IPS DF 6.9 (cell line): ENCODE measurements around the gene PDE7B.
"Not testable (repeated sequence)": the region's sequence is repeated elsewhere in the genome, so short reads cannot be mapped to it uniquely, and the experiment has no call there.

Source experiments
- DNase-seq: peaks from one replicate; pipeline ENCODE4 v3.0.0-alpha.2; 2013; ENCODE audit warnings: low read depth, low spot score
- H3K27ac ChIP-seq: one replicate; pipeline ENCODE4 v1.5.1; 2013; ENCODE audit warnings: low read length, control low read depth
- H3K27me3 ChIP-seq: 2 replicates; pipeline ENCODE4 v1.6.1; 2013; ENCODE audit warnings: mild to moderate bottlenecking, low read length; ENCODE audit not compliant: control insufficient read depth, insufficient read depth
- H3K36me3 ChIP-seq: 2 replicates; pipeline ENCODE4 v1.6.1; 2013; ENCODE audit warnings: low read length; ENCODE audit not compliant: control insufficient read depth, insufficient read depth
- H3K4me1 ChIP-seq: 2 replicates; pipeline ENCODE4 v1.6.1; 2013; ENCODE audit warnings: low read length; ENCODE audit not compliant: control insufficient read depth, insufficient read depth
- H3K4me3 ChIP-seq: 2 replicates; pipeline ENCODE4 v1.5.1; 2013; ENCODE audit warnings: mild to moderate bottlenecking, low read length
- H3K9me3 ChIP-seq: 2 replicates; pipeline ENCODE4 v1.6.1; 2013; ENCODE audit warnings: low read length, inconsistent platforms; ENCODE audit not compliant: control insufficient read depth, insufficient read depth
- WGBS: extraction: QIAGEN DNeasy Blood & Tissue Kit; methylation state at CpG from one replicate; pipeline ENCODE4 v1.1.7; 2013; ENCODE audit warnings: mixed read lengths, missing lambda C conversion rate; ENCODE audit not compliant: insufficient read length, insufficient coverage; 5-methylcytosine and 5-hydroxymethylcytosine counted together

The PDE7B gene

GRCh38 chr6:135842618-135843392 is 8.7 kb upstream of the PDE7B start:
- no peaks in the 10 kb centered on the region for H3K4me1 ChIP-seq
- no peak for DNase-seq
- H3K9me3 ChIP-seq: no peaks in the 10 kb centered on the region
- H3K27me3 ChIP-seq: no peaks in the 10 kb centered on the region
- no peaks in the 10 kb centered on the region for H3K36me3 ChIP-seq
- H3K27ac ChIP-seq: no peak overlapping the region
- WGBS: no CpG with 5 or more reads among the region's 6 CpGs
- H3K4me3 ChIP-seq: no peak overlapping the region

DNA sequence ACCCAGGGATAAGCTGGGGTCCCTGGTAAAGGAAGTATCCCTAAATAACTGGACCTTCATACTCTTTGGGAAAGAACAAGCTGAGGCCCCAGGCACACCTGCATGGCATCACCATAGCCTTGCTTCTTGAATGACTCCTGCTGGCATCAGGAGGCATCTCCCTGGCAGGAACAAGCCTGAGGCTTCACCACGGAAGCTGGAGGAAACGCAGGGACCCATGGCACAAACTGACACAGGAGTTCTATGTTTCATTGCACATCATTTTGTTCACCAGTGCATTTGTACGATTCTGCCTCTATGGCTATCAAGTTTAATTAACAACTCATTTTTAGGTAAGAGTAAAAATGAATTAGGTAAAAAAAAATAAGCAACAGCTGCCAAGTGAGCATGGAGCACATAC is 619 bp upstream of the PDE7B start:
- DNase-seq: no peak
- no peaks in the 10 kb centered on the region for H3K27me3 ChIP-seq
- H3K4me3 ChIP-seq: no peak overlapping the region
- no peaks in the 10 kb centered on the region for H3K4me1 ChIP-seq
- no peak overlapping the region for H3K27ac ChIP-seq
- WGBS: no CpG with 5 or more reads among the region's 3 CpGs
- H3K9me3 ChIP-seq: no peaks in the 10 kb centered on the region
- no peaks in the 10 kb centered on the region for H3K36me3 ChIP-seq

- WGBS: no CpG with 5 or more reads among the region's 1 CpG
- Histone ChIP-seq H3K36me3 (no peaks in the 10 kb centered on the region), H3K27me3 (no peaks in the 10 kb centered on the region), H3K27ac (no peak overlapping the region), H3K9me3 (no peaks in the 10 kb centered on the region), H3K4me1 (no peaks in the 10 kb centered on the region), H3K4me3 (no peak overlapping the region)
- no peak for DNase-seq
Measured at GRCh38 chr6:135852746-135853145, 1.2 kb downstream of the PDE7B start.

- DNase-seq: no peak
- Histone ChIP-seq H3K27me3 (no peaks in the 10 kb centered on the region), H3K27ac (no peak overlapping the region), H3K4me3 (no peak overlapping the region), H3K4me1 (no peaks in the 10 kb centered on the region), H3K36me3 (no peaks in the 10 kb centered on the region), H3K9me3 (no peaks in the 10 kb centered on the region)
- WGBS: no CpG with 5 or more reads among the region's 5 CpGs
Measured at GRCh38 chr6:135853227-135853626, 1.7 kb downstream of the PDE7B start.

GRCh38 chr6:135853986-135854385 is 2.5 kb downstream of the PDE7B start:
- Histone ChIP-seq H3K27me3 (no peaks in the 10 kb centered on the region), H3K4me1 (no peaks in the 10 kb centered on the region), H3K9me3 (no peaks in the 10 kb centered on the region), H3K4me3 (no peak overlapping the region), H3K27ac (no peak overlapping the region), H3K36me3 (no peaks in the 10 kb centered on the region)
- no CpG with 5 or more reads among the region's 1 CpG for WGBS
- DNase-seq: no peak

GRCh38 chr6:135854799-135855198 is 3.3 kb downstream of the PDE7B start:
- Histone ChIP-seq H3K9me3 (no peaks in the 10 kb centered on the region), H3K36me3 (no peaks in the 10 kb centered on the region), H3K4me3 (no peak overlapping the region), H3K27ac (no peak overlapping the region), H3K27me3 (no peaks in the 10 kb centered on the region), H3K4me1 (no peaks in the 10 kb centered on the region)
- WGBS: no CpG with 5 or more reads among the region's 2 CpGs
- no peak for DNase-seq

GRCh38 chr6:135858931-135859330 is 7.4 kb downstream of the PDE7B start:
- H3K27me3 ChIP-seq: no peaks in the 10 kb centered on the region
- H3K9me3 ChIP-seq: no peaks in the 10 kb centered on the region
- no peaks in the 10 kb centered on the region for H3K4me1 ChIP-seq
- DNase-seq: no peak
- no peak overlapping the region for H3K4me3 ChIP-seq
- H3K27ac ChIP-seq: no peak overlapping the region
- H3K36me3 ChIP-seq: no peaks in the 10 kb centered on the region

- Histone ChIP-seq H3K27me3 (no peaks in the 10 kb centered on the region), H3K4me3 (no peak overlapping the region), H3K9me3 (no peaks in the 10 kb centered on the region), H3K4me1 (no peaks in the 10 kb centered on the region), H3K36me3 (no peaks in the 10 kb centered on the region), H3K27ac (no peak overlapping the region)
- no CpG with 5 or more reads among the region's 2 CpGs for WGBS
- DNase-seq: no peak
Measured at GRCh38 chr6:135860361-135860760, 8.9 kb downstream of the PDE7B start.

DNA sequence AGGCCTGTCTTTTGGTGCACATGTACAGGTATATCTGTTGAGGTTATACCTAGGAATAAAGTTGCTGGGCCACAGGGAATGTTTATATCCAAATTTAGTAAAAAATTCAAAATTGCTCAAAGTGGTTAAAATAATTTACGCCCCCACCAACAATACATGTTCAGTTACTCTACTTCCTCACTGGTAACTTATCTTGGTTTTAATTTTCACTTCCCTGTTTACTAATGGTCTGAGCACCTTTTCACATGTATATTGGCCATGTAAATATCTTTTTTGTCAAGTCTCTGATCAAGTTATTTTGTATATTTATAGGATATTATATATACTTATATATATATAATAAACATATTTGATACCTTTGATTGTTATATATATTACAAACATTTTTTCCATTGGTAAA is 9.7 kb downstream of the PDE7B start:
- no peaks in the 10 kb centered on the region for H3K4me1 ChIP-seq
- no peak overlapping the region for H3K27ac ChIP-seq
- no peaks in the 10 kb centered on the region for H3K36me3 ChIP-seq
- H3K27me3 ChIP-seq: no peaks in the 10 kb centered on the region
- no peak for DNase-seq
- no peak overlapping the region for H3K4me3 ChIP-seq
- no peaks in the 10 kb centered on the region for H3K9me3 ChIP-seq
- WGBS: no CpG with 5 or more reads among the region's 1 CpG

DNA sequence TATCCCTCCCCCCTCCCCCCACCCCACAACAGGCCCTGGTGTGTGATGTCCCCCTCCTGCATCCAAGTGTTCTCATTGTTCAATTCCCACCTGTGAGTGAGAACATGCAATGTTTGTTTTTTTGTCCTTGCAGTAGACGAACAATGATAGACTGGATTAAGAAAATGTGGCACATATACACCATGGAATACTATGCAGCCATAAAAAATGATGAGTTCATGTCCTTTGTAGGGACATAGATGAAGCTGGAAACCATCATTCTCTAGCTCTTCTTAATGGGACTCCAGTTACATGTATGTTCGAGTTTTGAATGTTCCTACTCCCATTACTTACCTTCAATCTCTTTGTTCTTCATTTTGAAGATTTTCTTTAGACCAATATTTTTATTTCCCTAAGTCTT is 13.4 kb downstream of the PDE7B start:
- not testable (repeated sequence) for H3K27me3 ChIP-seq, H3K36me3 ChIP-seq, DNase-seq, H3K4me3 ChIP-seq, H3K27ac ChIP-seq, H3K4me1 ChIP-seq, H3K9me3 ChIP-seq
- WGBS: no CpG with 5 or more reads among the region's 2 CpGs

GRCh38 chr6:135866445-135867123 is 15.1 kb downstream of the PDE7B start:
- H3K4me3 ChIP-seq: no peak overlapping the region
- no CpG with 5 or more reads among the region's 7 CpGs for WGBS

More at GRCh38 chr6:135866445-135867123, 15.1 kb downstream of the PDE7B start:
- no peaks in the 10 kb centered on the region for H3K36me3 ChIP-seq
- H3K9me3 ChIP-seq: no peaks in the 10 kb centered on the region
- no peaks in the 10 kb centered on the region for H3K4me1 ChIP-seq
- DNase-seq: no peak
- H3K27ac ChIP-seq: no peak overlapping the region
- H3K27me3 ChIP-seq: no peaks in the 10 kb centered on the region
